CD4-positive, alpha-beta memory T cell (primary cell): ENCODE results near the gene GMEB2. TPM values are rescaled to one million over a fixed set of nuclear protein-coding genes. Genes with fewer than 3 reads are reported as not detected.
"Not testable (repeated sequence)": the region's sequence is repeated elsewhere in the genome, so short reads cannot be mapped to it uniquely, and the experiment has no call there.

ENCODE experiments used
- CTCF ChIA-PET: fragments of 350-600 bp; sonication (Branson Sonifier 250); formaldehyde crosslinking; loops from one replicate; lab custom pipeline; 2021; ENCODE audit warnings: inconsistent platforms; ENCODE audit not compliant: partially characterized antibody; lab: Charles Lee
- POLR2A ChIA-PET: fragments of 350-600 bp; sonication (Branson Sonifier 250); formaldehyde crosslinking; loops from one replicate; lab custom pipeline; 2021; ENCODE audit not compliant: partially characterized antibody; lab: Charles Lee
- DNase-seq, 5 donors: peaks; one replicate each; pipeline versions ENCODE4 v3.0.0 to v3.0.0-alpha.2; 2020 to 2022; ENCODE audit warnings: mixed read lengths in 1 of 5
- H3K27ac ChIP-seq: one replicate; pipeline ENCODE4 v1.7.0; 2013; ENCODE audit warnings: low read depth, low read length
- H3K27me3 ChIP-seq: 2 replicates; pipeline ENCODE4 v1.7.0; 2013; ENCODE audit warnings: mild to moderate bottlenecking, low read length, moderate library complexity; ENCODE audit not compliant: insufficient read depth
- H3K36me3 ChIP-seq: 2 replicates; pipeline ENCODE4 v1.7.0; 2013; ENCODE audit warnings: mild to moderate bottlenecking, low read length, moderate library complexity; ENCODE audit not compliant: insufficient read depth
- H3K4me1 ChIP-seq: 2 replicates; pipeline ENCODE4 v1.7.0; 2013; ENCODE audit warnings: mild to moderate bottlenecking, low read length, moderate library complexity; ENCODE audit not compliant: insufficient read depth
- H3K4me3 ChIP-seq, 2 donors: one replicate each; pipeline ENCODE4 v1.7.0; 2013; ENCODE audit warnings: low read length in 2 of 2, mild to moderate bottlenecking in 1 of 2
- H3K9me3 ChIP-seq, 2 donors: one replicate each; pipeline ENCODE4 v1.7.0; 2013; ENCODE audit warnings: low read length in 2 of 2, control low read depth in 1 of 2; ENCODE audit not compliant: control insufficient read depth in 1 of 2
- H3K27ac Mint-ChIP-seq, 7 donors: one replicate each; pipeline ENCODE4 v1.8.0; 2020 to 2021; ENCODE audit warnings: mixed read lengths in 7 of 7, mild to moderate bottlenecking in 6 of 7, inconsistent platforms in 3 of 7, moderate library complexity in 3 of 7
- H3K27me3 Mint-ChIP-seq, 2 donors: one replicate each; pipeline ENCODE4 v1.8.0; 2020 to 2021; ENCODE audit warnings: mixed read lengths in 2 of 2
- H3K36me3 Mint-ChIP-seq, 2 donors: one replicate each; pipeline ENCODE4 v1.8.0; 2020 to 2021; ENCODE audit warnings: mixed read lengths in 2 of 2, inconsistent platforms in 1 of 2, mild to moderate bottlenecking in 1 of 2
- H3K4me1 Mint-ChIP-seq, 4 donors: one replicate each; pipeline ENCODE4 v1.8.0; 2020 to 2021; ENCODE audit warnings: mixed read lengths in 4 of 4, mild to moderate bottlenecking in 1 of 4
- H3K4me3 Mint-ChIP-seq, 8 donors: one replicate each; pipeline ENCODE4 v1.8.0; 2020 to 2021; ENCODE audit warnings: mixed read lengths in 8 of 8, mild to moderate bottlenecking in 7 of 8, moderate library complexity in 6 of 8, inconsistent platforms in 3 of 8
- H3K9me3 Mint-ChIP-seq, 8 donors: one replicate each; pipeline ENCODE4 v1.8.0; 2020 to 2021; ENCODE audit warnings: mixed read lengths in 8 of 8, mild to moderate bottlenecking in 5 of 8, inconsistent platforms in 3 of 8, moderate library complexity in 1 of 8
- intact Hi-C: fragments of 100-400 bp; cut with micrococcal nuclease; formaldehyde crosslinking; loops from one replicate; pipeline ENCODE4 v1.15.1; 2023
- polyA plus RNA-seq, 2 donors: library from polyadenylated mRNA; unstranded; fragments of 300-500 nt; fragmentation: Illumina TruSeq; gene quantifications; one replicate each; pipeline ENCODE4 v1.2.3, GENCODE V29; 2021
- total RNA-seq, 2 experiments: library from RNA; stranded (reverse); gene quantifications; one replicate each; pipeline ENCODE4 v1.2.3, GENCODE V29; 2021

Gene GMEB2, protein sequence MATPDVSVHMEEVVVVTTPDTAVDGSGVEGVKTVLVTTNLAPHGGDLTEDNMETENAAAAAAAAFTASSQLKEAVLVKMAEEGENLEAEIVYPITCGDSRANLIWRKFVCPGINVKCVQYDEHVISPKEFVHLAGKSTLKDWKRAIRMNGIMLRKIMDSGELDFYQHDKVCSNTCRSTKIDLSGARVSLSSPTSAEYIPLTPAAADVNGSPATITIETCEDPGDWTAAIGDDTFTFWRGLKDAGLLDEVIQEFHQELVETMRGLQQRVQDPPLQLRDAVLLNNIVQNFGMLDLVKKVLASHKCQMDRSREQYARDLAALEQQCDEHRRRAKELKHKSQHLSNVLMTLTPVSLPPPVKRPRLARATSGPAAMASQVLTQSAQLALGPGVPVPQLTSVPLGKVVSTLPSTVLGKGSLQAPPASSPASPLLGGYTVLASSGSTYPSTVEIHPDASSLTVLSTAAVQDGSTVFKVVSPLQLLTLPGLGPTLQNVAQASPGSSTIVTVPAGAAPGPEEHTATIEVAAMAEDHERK
- total RNA-seq, result 10 to 100 TPM; 24.4 to 26.4 TPM
- polyA plus RNA-seq, result 10 to 100 TPM in 1 of 2 donors, 1 to 10 TPM in 1; 4.5 to 16.6 TPM

GRCh38 chr20:63626424-63627128 lies at the start of gene GMEB2:
TSS of gene GMEB2 (minus strand) at chr20:63627101. CDS start at chr20:63619397, 7,704 bp downstream.
- Histone ChIP-seq H3K36me3 (no peaks in the 10 kb centered on the region), H3K27me3 (no peaks in the 10 kb centered on the region), H3K4me3 (peak within 1 kb of the TSS; percentile 91 to 95), H3K9me3 (no peaks in the 10 kb centered on the region), H3K27ac (peak within 1 kb of the TSS; percentile 91), H3K4me1 (peaks cover 37% of the 10 kb centered on the region)
- peaks cover 4 to 26% of the 10 kb centered on the region in 2 donors for H3K36me3 Mint-ChIP-seq
- DNase-seq, result no peak
- peak within 1 kb of the TSS; percentile 94 to 99 (median 96) for H3K4me3 Mint-ChIP-seq
- peak within 1 kb of the TSS; percentile 93 to 97 (median 95) for H3K27ac Mint-ChIP-seq
- H3K27me3 Mint-ChIP-seq, result no peaks in the 10 kb centered on the region
- H3K9me3 Mint-ChIP-seq, result peaks cover 0 to 2% (median 0%) of the 10 kb centered on the region in 8 donors
- CTCF ChIA-PET, result interaction anchor here (0.7 to 3.1 kb wide), 4 partner anchors 9 to 15 kb away, joined by 4 to 20 read pairs (median 10); no protein-coding TSS in a partner anchor
- POLR2A ChIA-PET, result interaction anchor here (0.7 to 19.3 kb wide), 23 partner anchors 8 to 353 kb away, joined by 3 to 658 read pairs (median 6); partner anchors contain the start of genes ARFRP1, LIME1, PPDPF and PRPF6
- intact Hi-C loops, result loop anchor here (1.0 to 5.0 kb wide), 3 partner anchors 9 to 74 kb away; partner anchors contain the start of genes FNDC11 and RTEL1
- peaks cover 21 to 52% (median 37%) of the 10 kb centered on the region in 4 donors for H3K4me1 Mint-ChIP-seq

- Mint-ChIP-seq H3K27me3 (no peaks in the 10 kb centered on the region), H3K36me3 (peaks cover 8 to 12% of the 10 kb centered on the region in 2 donors), H3K4me3 (no peak overlapping the region), H3K4me1 (peaks cover 0 to 1% (median 0%) of the 10 kb centered on the region in 4 donors), H3K27ac (no peak overlapping the region), H3K9me3 (no peaks in the 10 kb centered on the region)
- no peak for DNase-seq
- no peaks in the 10 kb centered on the region for H3K27me3 ChIP-seq
- H3K4me1 ChIP-seq, result no peaks in the 10 kb centered on the region
- ChIA-PET POLR2A (no interaction called here), CTCF (no interaction called here)
- no peak overlapping the region for H3K27ac ChIP-seq
- H3K36me3 ChIP-seq, result peaks cover 6% of the 10 kb centered on the region
- H3K9me3 ChIP-seq, result no peaks in the 10 kb centered on the region
- H3K4me3 ChIP-seq, result no peak overlapping the region
- intact Hi-C loops, result no loop called here
Observed at GRCh38 chr20:63675681-63676368, 48.9 kb upstream of the GMEB2 start.

DNA sequence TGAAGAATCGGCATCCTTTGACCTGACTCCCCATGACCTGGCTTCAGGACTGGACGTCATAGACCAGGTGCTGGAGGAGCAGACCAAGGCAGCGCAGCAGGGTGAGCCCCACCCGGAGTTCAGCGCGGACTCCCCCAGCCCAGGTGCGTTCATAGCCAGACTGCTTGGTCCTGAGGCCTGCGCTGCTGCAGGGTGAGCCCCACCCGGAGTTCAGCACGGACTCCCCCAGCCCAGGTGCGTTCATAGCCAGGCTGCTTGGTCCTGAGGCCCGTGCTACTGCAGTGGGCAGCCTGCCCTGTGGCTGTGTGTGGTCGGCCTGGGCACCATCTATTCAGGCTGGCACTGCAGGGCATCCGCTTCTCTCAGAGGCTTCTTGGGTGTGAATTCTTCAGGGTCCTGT lies 47.0 kb upstream of the GMEB2 start:
- POLR2A ChIA-PET, result no interaction called here
- DNase-seq, result no peak
- H3K27me3 Mint-ChIP-seq, result no peaks in the 10 kb centered on the region
- Histone ChIP-seq H3K27ac (no peak overlapping the region), H3K4me1 (no peaks in the 10 kb centered on the region), H3K9me3 (no peaks in the 10 kb centered on the region), H3K4me3 (no peak overlapping the region), H3K27me3 (no peaks in the 10 kb centered on the region), H3K36me3 (peaks cover 6% of the 10 kb centered on the region)
- H3K9me3 Mint-ChIP-seq, result no peaks in the 10 kb centered on the region
- CTCF ChIA-PET, result no interaction called here
- H3K27ac Mint-ChIP-seq, result no peak overlapping the region
- H3K4me1 Mint-ChIP-seq, result peaks cover 0 to 1% (median 0%) of the 10 kb centered on the region in 4 donors
- H3K4me3 Mint-ChIP-seq, result no peak overlapping the region
- intact Hi-C loops, result no loop called here
- H3K36me3 Mint-ChIP-seq, result peaks cover 12 to 15% of the 10 kb centered on the region in 2 donors

DNA sequence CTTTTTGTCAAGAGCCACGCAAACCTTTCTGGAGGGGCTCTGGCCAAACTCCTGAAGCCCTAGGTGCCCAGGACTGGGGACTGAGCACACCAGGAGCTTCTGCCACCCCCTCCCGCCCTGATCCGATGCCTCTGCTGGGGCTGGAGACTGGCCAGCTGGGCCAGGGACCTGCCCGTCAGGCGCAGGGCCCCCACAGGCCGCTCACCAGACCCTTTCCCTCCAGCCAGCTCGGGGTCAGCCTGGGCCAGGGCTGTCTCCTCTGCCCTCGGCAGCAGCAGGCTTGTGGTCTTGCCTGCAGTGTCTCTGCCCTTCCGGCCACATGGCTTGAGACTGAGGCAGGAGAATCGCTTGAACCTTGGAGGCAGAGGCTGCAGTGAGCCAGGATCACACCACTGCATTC lies 45.8 kb upstream of the GMEB2 start:
- no peak overlapping the region for H3K4me3 Mint-ChIP-seq
- Histone ChIP-seq H3K4me3 (no peak overlapping the region), H3K4me1 (no peaks in the 10 kb centered on the region), H3K27ac (no peak overlapping the region), H3K36me3 (peaks cover 6% of the 10 kb centered on the region), H3K9me3 (no peaks in the 10 kb centered on the region), H3K27me3 (no peaks in the 10 kb centered on the region)
- no peaks in the 10 kb centered on the region for H3K27me3 Mint-ChIP-seq
- H3K27ac Mint-ChIP-seq, result no peak overlapping the region
- H3K9me3 Mint-ChIP-seq, result no peaks in the 10 kb centered on the region
- H3K4me1 Mint-ChIP-seq, result peaks cover 0 to 2% (median under 1%) of the 10 kb centered on the region in 4 donors
- CTCF ChIA-PET, result no interaction called here
- H3K36me3 Mint-ChIP-seq, result peaks cover 13 to 21% of the 10 kb centered on the region in 2 donors
- intact Hi-C loops, result no loop called here
- POLR2A ChIA-PET, result no interaction called here
- no peak for DNase-seq

DNA sequence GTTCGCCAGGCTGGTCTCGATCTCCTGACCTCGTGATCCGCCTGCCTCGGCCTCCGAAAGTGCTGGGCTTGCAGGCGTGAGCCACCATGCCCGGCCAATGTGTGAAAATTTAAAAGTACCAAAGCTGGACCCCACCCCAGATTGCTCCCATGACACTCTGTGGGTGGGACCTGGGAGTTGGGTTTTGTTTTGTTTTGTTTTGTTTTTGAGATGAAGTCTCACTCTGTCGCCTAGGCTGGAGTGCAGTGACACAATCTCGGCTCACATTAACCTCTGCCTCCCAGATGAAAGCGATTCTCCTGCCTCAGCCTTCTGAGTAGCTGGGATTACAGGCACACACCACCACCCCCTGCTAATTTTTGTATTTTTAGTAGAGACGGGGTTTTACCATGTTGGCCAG lies 44.8 kb upstream of the GMEB2 start:
- H3K9me3 ChIP-seq, H3K4me3 Mint-ChIP-seq, H3K27me3 Mint-ChIP-seq, H3K4me1 ChIP-seq, CTCF ChIA-PET, H3K27ac ChIP-seq, intact Hi-C loops, H3K27ac Mint-ChIP-seq, DNase-seq, H3K4me3 ChIP-seq, H3K4me1 Mint-ChIP-seq, H3K27me3 ChIP-seq, H3K9me3 Mint-ChIP-seq, POLR2A ChIA-PET: not testable (repeated sequence)
- peaks cover 13% of the 10 kb centered on the region for H3K36me3 ChIP-seq
- peaks cover 13 to 25% of the 10 kb centered on the region in 2 donors for H3K36me3 Mint-ChIP-seq

DNA sequence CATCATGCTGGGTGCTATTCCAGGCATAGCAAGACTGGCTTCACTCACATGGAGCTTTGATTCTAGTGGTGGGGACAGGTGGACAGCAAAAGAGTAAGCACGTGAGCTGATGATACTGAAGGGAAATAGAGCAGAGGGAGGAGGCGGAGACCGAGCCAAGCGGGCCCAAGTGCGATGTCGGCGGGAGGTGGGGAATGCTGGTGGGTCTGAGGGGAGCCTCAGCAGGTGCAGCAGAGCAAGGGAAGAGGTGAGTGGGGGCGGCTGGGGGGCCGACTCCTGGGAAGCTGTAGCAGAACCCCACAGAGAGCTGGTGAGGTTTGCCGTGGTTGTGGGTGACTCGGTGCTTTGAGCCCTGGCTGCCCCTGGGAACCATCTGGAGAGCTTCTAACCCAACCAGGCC lies 41.5 kb upstream of the GMEB2 start:
- H3K36me3 ChIP-seq, result peaks cover 7% of the 10 kb centered on the region
- no peaks in the 10 kb centered on the region for H3K9me3 Mint-ChIP-seq

More for the DNA sequence above, 41.5 kb upstream of the GMEB2 start:
- no peaks in the 10 kb centered on the region for H3K9me3 ChIP-seq
- H3K27ac ChIP-seq, result no peak overlapping the region
- Mint-ChIP-seq H3K36me3 (peaks cover 10 to 25% of the 10 kb centered on the region in 2 donors), H3K4me1 (peaks cover 0 to 2% (median under 1%) of the 10 kb centered on the region in 4 donors), H3K27ac (peak overlapping the region in 1 of 7 donors; percentile 11), H3K27me3 (no peaks in the 10 kb centered on the region), H3K4me3 (no peak overlapping the region)
- H3K27me3 ChIP-seq, result no peaks in the 10 kb centered on the region
- H3K4me1 ChIP-seq, result no peaks in the 10 kb centered on the region
- ChIA-PET POLR2A (interaction anchor here (1.2 kb wide), 1 partner anchor 28 kb away, joined by 4 read pairs; the partner anchor contains the start of gene TNFRSF6B), CTCF (interaction anchor here (1.5 kb wide), 1 partner anchor 10 kb away, joined by 4 read pairs; the partner anchor contains the start of gene RTEL1)
- H3K4me3 ChIP-seq, result no peak overlapping the region
- intact Hi-C loops, result no loop called here
- no peak for DNase-seq
